22Rv1 (cell line): ENCODE results near the gene NREP.

Experiments used
- CTCF ChIP-seq: fragments of 450-650 bp; IDR thresholded peaks from 2 replicates; pipeline ENCODE4 v1.5.1; 2017; ENCODE audit warnings: mild to moderate bottlenecking
- ZFX ChIP-seq: fragments of 450-650 bp; IDR thresholded peaks from 2 replicates; pipeline ENCODE4 v1.6.1; 2017; ENCODE audit warnings: antibody characterized with exemption, borderline replicate concordance

- TF ChIP-seq CTCF (no peak), ZFX (no peak)
Observed at GRCh38 chr5:111758284-111758628, 1.3 kb upstream of the NREP start.
